B cell (primary cell): ENCODE measurements around the gene TMEM168.
"Not testable (repeated sequence)": the region's sequence is repeated elsewhere in the genome, so short reads cannot be mapped to it uniquely, and the experiment has no call there.

Experiments used
- CTCF ChIP-seq: fragments of 200-600 bp; IDR thresholded peaks from one replicate; pipeline ENCODE4 v1.8.0; 2022; ENCODE audit warnings: antibody characterized with exemption, mild to moderate bottlenecking
- EZH2 ChIP-seq: IDR thresholded peaks from 2 replicates; pipeline ENCODE4 v1.6.1; 2012; ENCODE audit warnings: borderline replicate concordance, low read depth, mild to moderate bottlenecking, moderate library complexity, low read length; ENCODE audit not compliant: insufficient read depth, poor library complexity, severe bottlenecking

GRCh38 chr7:112835928-112836327 is 45.7 kb upstream of the TMEM168 start:
- not testable (repeated sequence) for TF ChIP-seq CTCF, EZH2
